Measurements from ENCODE around the gene SRD5A1. TPM values are rescaled to one million over a fixed set of nuclear protein-coding genes. Genes with fewer than 3 reads are reported as not detected.
A peak's percentile ranks its signal among the peaks of the same experiment; 100 is the strongest.

Gene SRD5A1
- total RNA-seq, 1 donor from 2014 or later = 21.6 TPM

DNA sequence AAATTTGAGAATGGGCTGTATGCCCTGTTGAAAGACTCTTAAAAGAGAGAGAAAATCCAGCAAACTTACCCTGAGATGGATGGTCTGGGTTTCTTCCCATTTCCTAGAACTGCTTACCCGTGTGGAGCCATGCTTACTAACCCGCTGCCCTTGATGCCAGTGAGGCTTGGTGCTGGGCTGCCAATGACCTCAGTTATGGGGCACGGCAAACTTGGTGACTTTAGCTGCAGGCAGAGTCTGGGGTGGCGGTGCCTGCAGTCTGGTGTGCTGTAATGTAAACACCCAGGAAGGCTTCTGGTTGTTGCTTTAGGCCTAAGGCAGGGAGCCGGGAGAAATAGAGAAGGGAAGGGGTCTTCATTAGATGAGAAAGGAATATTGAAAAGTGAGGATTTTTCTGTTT lies 72.7 kb downstream of the SRD5A1 start:
- no peak overlapping the region for H3K4me3 Mint-ChIP-seq (ENCODE audit: unreplicated experiment)

DNA sequence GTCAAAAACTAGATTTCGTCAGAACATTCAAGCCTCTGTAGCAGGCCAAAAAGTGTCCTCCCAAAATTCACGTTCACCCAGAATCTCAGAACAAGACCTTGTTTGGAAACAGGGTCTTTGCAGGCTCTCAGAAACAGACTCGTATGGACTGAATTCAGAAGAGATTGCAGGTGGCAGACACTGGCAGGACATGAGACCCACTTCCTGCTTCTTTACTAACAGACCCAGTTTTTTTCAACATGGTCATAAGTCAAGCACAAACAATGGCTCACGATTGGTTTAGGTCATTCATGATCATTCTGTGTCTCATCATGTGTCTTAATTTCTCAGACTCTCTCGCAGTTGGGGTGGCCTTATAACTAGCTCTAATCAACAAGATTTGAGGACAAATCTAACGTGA lies 74.6 kb downstream of the SRD5A1 start:
- Mint-ChIP-seq H3K4me3 (ENCODE audit: unreplicated experiment) (no peak overlapping the region), H3K4me1 (ENCODE audit: unreplicated experiment) (peaks cover 7% of the 10 kb centered on the region), H3K36me3 (ENCODE audit: low read depth, unreplicated experiment) (no peaks in the 10 kb centered on the region), H3K9me3 (ENCODE audit: unreplicated experiment) (no peaks in the 10 kb centered on the region), H3K27me3 (ENCODE audit: unreplicated experiment) (peaks cover 18% of the 10 kb centered on the region), H3K27ac (ENCODE audit: unreplicated experiment) (no peak overlapping the region)
- TF ChIP-seq, protein P1, sequence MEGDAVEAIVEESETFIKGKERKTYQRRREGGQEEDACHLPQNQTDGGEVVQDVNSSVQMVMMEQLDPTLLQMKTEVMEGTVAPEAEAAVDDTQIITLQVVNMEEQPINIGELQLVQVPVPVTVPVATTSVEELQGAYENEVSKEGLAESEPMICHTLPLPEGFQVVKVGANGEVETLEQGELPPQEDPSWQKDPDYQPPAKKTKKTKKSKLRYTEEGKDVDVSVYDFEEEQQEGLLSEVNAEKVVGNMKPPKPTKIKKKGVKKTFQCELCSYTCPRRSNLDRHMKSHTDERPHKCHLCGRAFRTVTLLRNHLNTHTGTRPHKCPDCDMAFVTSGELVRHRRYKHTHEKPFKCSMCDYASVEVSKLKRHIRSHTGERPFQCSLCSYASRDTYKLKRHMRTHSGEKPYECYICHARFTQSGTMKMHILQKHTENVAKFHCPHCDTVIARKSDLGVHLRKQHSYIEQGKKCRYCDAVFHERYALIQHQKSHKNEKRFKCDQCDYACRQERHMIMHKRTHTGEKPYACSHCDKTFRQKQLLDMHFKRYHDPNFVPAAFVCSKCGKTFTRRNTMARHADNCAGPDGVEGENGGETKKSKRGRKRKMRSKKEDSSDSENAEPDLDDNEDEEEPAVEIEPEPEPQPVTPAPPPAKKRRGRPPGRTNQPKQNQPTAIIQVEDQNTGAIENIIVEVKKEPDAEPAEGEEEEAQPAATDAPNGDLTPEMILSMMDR (IDR thresholded peaks at IDR 0.05; ENCODE audit: unreplicated experiment) = no peak
- DNase-seq (ENCODE audit: low spot score) = no peak

More for the DNA sequence above, 72.7 kb downstream of the SRD5A1 start:
- no peaks in the 10 kb centered on the region for H3K36me3 Mint-ChIP-seq (ENCODE audit: low read depth, unreplicated experiment)
- no peaks in the 10 kb centered on the region for H3K9me3 Mint-ChIP-seq (ENCODE audit: unreplicated experiment)
- DNase-seq (ENCODE audit: low spot score) = no peak
- TF ChIP-seq, protein P1 (IDR thresholded peaks at IDR 0.05; ENCODE audit: unreplicated experiment) = no peak
- H3K27ac Mint-ChIP-seq (ENCODE audit: unreplicated experiment) = no peak overlapping the region
- H3K4me1 Mint-ChIP-seq (ENCODE audit: unreplicated experiment) = peaks cover 5% of the 10 kb centered on the region
- H3K27me3 Mint-ChIP-seq (ENCODE audit: unreplicated experiment) = peaks cover 10% of the 10 kb centered on the region

DNA sequence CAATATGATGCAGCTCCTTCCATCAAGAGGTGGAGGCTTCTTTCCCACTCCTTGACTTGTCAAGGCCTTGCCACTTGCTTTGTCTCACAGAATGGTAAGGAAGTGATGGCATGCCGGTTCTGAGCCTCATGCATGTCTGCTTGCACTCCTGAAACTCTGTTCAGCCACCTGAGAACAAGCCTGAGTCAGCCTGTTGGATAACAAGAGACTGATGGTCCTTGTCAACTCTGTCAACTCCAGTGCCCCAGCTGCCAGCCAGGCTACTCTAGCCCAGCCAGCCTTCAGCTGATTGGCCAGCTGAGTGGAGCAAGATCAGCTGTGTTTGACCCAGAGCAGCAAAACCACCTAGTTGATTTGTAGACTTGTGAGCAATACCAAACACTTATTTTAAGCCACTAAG lies 75.6 kb downstream of the SRD5A1 start:
- peaks cover 7% of the 10 kb centered on the region for H3K4me1 Mint-ChIP-seq (ENCODE audit: unreplicated experiment)
- no peaks in the 10 kb centered on the region for H3K36me3 Mint-ChIP-seq (ENCODE audit: low read depth, unreplicated experiment)

GRCh38 chr5:6710070-6710469 lies 76.8 kb downstream of the SRD5A1 start:
- Mint-ChIP-seq H3K4me3 (ENCODE audit: unreplicated experiment) (no peak overlapping the region), H3K27ac (ENCODE audit: unreplicated experiment) (no peak overlapping the region)

More for the DNA sequence above, 75.6 kb downstream of the SRD5A1 start:
- Mint-ChIP-seq H3K27ac (ENCODE audit: unreplicated experiment) (no peak overlapping the region), H3K27me3 (ENCODE audit: unreplicated experiment) (peaks cover 18% of the 10 kb centered on the region), H3K9me3 (ENCODE audit: unreplicated experiment) (no peaks in the 10 kb centered on the region), H3K4me3 (ENCODE audit: unreplicated experiment) (no peak overlapping the region)
- no peak for DNase-seq (ENCODE audit: low spot score)
- TF ChIP-seq, protein P1 (IDR thresholded peaks at IDR 0.05; ENCODE audit: unreplicated experiment) = no peak

GRCh38 chr5:6710551-6711318 lies 77.5 kb downstream of the SRD5A1 start:
- H3K27ac Mint-ChIP-seq (ENCODE audit: unreplicated experiment) = no peak overlapping the region
- no peaks in the 10 kb centered on the region for H3K9me3 Mint-ChIP-seq (ENCODE audit: unreplicated experiment)
- TF ChIP-seq, protein P1 (IDR thresholded peaks at IDR 0.05; ENCODE audit: unreplicated experiment) = no peak
- no peak for DNase-seq (ENCODE audit: low spot score)
- no peaks in the 10 kb centered on the region for H3K36me3 Mint-ChIP-seq (ENCODE audit: low read depth, unreplicated experiment)
- peaks cover 10% of the 10 kb centered on the region for H3K4me1 Mint-ChIP-seq (ENCODE audit: unreplicated experiment)
- H3K4me3 Mint-ChIP-seq (ENCODE audit: unreplicated experiment) = peak overlapping the region; percentile 91
- H3K27me3 Mint-ChIP-seq (ENCODE audit: unreplicated experiment) = peaks cover 18% of the 10 kb centered on the region

More at GRCh38 chr5:6710070-6710469, 76.8 kb downstream of the SRD5A1 start:
- H3K27me3 Mint-ChIP-seq (ENCODE audit: unreplicated experiment) = peaks cover 18% of the 10 kb centered on the region
- H3K36me3 Mint-ChIP-seq (ENCODE audit: low read depth, unreplicated experiment) = no peaks in the 10 kb centered on the region
- peaks cover 7% of the 10 kb centered on the region for H3K4me1 Mint-ChIP-seq (ENCODE audit: unreplicated experiment)
- no peaks in the 10 kb centered on the region for H3K9me3 Mint-ChIP-seq (ENCODE audit: unreplicated experiment)
- TF ChIP-seq, protein P1 (IDR thresholded peaks at IDR 0.05; ENCODE audit: unreplicated experiment) = no peak
- no peak for DNase-seq (ENCODE audit: low spot score)

All from endothelial cell (in vitro differentiated cells).